Vagina (tissue), 2 donors: ENCODE data around the gene MACROD2.

ENCODE experiments used
- POLR2A ChIP-seq, 2 donors: fragments of 450-650 bp; IDR thresholded peaks; one replicate each; pipeline ENCODE4 v1.6.1; 2017; ENCODE audit warnings: antibody characterized with exemption in 2 of 2, mild to moderate bottlenecking in 2 of 2, moderate library complexity in 2 of 2
- POLR2AphosphoS5 ChIP-seq, 2 donors: sonication (generic); formaldehyde crosslinking; IDR thresholded peaks; one replicate each; pipeline ENCODE4 v1.9.0; 2017; ENCODE audit warnings: antibody characterized with exemption in 2 of 2, mild to moderate bottlenecking in 2 of 2, low read depth in 1 of 2; ENCODE audit not compliant: insufficient read depth in 1 of 2
- TF ChIP-seq, protein P1 (sequence below), 3 experiments: fragments of 450-650 bp in 2 of 3; fragments of 200-600 bp in 1 of 3; sonication (generic) in 1 of 3; IDR thresholded peaks; one replicate each; pipeline ENCODE4 v1.5.1; 2017 to 2019; ENCODE audit warnings: antibody characterized with exemption in 3 of 3, mild to moderate bottlenecking in 2 of 3, moderate library complexity in 2 of 3

DNA sequence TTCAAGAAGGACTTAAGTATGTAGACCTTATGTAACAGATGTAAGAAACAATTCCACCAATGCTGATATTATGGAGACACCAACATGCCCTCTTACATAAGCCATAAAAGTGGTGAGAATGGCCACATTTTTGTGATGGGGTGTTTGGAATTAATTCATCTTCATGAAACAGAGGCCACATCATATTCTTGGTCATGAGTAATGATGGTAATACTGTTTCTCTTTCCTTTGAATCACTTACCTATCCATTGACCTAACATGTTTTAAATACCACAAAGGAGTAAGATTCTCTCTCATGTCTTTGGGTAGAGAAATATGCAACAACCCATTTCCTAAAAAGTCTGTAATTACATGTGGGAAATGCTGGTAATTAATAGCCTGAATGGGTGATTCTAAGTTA is 887.5 kb downstream of the MACROD2 start:
- TF ChIP-seq, protein P1, sequence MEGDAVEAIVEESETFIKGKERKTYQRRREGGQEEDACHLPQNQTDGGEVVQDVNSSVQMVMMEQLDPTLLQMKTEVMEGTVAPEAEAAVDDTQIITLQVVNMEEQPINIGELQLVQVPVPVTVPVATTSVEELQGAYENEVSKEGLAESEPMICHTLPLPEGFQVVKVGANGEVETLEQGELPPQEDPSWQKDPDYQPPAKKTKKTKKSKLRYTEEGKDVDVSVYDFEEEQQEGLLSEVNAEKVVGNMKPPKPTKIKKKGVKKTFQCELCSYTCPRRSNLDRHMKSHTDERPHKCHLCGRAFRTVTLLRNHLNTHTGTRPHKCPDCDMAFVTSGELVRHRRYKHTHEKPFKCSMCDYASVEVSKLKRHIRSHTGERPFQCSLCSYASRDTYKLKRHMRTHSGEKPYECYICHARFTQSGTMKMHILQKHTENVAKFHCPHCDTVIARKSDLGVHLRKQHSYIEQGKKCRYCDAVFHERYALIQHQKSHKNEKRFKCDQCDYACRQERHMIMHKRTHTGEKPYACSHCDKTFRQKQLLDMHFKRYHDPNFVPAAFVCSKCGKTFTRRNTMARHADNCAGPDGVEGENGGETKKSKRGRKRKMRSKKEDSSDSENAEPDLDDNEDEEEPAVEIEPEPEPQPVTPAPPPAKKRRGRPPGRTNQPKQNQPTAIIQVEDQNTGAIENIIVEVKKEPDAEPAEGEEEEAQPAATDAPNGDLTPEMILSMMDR (IDR thresholded peaks at IDR 0.05): no peak
- TF ChIP-seq POLR2A (IDR thresholded peaks at IDR 0.05) (no peak), POLR2AphosphoS5 (IDR thresholded peaks at IDR 0.05; ENCODE audit: insufficient read depth in 1 of 2, low read depth in 1 of 2) (no peak)
